ENCODE measurements around the gene NSG1.
A peak's percentile ranks its signal among the peaks of the same experiment; 100 is the strongest.
"Not testable (repeated sequence)": the region's sequence is repeated elsewhere in the genome, so short reads cannot be mapped to it uniquely, and the experiment has no call there.

Gene NSG1

DNA sequence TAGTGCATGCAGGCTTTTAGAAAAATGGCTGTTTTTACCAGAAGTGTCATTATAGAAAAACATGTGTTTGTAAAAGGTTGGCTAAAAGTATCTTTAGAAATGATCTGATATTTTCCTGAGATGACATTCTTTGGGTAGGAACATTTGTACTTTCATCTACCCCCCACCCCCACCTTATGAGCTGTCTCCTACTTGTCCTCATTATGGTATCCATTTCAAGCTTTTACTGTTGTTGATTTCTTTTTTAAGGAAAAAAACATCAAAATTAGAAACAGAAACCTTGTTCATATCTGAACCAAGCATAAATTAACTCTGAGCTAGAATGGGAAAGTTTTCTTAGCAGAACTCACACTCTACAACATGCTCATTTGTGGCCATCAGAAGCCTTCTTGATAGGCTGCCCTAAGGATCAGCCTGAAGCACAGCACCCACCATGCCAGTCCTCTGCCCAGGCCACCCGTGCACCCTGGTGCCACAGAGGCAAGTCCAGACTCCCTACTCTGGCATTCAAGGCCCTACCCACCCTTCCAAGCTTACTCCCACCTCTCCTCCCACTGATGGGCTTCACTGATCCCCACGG lies 49.4 kb downstream of the NSG1 start:
- no peak for DNase-seq (ENCODE audit: low read depth)

DNA sequence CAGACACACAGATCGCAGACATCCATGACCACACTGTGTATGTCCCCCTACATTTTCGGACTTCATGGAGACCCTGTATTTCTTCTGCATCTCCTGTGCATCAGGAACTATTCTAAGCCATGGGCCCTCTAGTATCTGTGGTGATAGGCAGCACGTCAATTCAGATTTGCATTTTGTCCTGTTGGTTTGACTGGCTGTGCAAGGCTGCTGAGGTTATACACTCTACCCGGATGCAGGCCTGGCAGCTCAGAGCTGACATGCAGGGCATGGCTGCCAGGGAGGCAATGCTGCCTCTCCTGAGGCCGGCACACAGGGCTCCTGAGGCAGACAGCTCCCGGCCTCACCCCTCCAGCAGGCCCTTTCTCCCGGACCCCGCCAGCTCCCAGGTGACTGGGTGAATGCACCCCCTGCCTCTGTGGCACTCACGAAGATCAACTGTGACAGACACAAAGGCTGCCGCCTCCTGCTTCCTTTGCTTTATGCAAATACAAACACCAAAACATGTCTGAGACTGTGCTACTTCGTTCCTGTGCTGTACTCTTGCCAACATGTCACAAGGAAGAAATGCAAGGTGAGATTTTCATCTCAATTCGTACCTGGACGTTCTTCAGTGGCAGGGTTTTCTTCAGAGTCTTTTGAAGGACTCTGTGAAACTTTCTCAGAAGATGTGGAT lies 51.0 kb downstream of the NSG1 start:
- no peak for DNase-seq (ENCODE audit: low read depth)

DNA sequence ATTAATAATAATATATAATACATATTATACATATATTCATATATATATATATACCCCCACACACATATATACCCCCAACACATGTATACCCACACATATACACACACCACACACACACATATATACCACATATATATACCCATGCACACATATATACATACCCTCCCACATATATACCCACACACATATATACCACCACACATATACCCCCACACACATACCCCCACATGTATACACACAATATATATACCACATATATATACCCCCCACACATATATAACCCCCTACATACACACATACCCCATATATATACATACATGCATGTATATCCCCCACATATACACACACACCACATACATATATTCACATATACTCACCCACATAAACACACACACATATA lies 52.0 kb downstream of the NSG1 start:
- no peak for DNase-seq (ENCODE audit: low read depth)

DNA sequence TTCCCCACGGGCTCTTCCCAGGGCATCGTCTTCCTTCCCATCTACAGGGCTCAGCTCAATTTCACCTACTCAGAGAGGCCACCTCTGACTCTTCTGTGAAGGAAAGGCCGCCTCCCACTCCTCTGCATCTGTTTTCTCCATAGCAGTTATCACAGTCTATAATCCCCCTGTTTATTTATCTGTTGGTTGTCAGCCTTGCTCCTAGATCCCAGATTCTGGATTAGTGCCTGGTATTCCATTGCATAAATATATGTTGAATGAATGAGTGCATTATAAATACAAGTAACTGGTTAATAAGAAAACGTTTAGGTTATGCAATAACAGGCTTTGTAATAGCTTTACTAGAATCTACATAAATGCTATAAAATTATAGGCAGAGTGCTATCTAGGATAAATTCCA lies 52.9 kb downstream of the NSG1 start:
- DNase-seq (ENCODE audit: low read depth), result no peak

DNA sequence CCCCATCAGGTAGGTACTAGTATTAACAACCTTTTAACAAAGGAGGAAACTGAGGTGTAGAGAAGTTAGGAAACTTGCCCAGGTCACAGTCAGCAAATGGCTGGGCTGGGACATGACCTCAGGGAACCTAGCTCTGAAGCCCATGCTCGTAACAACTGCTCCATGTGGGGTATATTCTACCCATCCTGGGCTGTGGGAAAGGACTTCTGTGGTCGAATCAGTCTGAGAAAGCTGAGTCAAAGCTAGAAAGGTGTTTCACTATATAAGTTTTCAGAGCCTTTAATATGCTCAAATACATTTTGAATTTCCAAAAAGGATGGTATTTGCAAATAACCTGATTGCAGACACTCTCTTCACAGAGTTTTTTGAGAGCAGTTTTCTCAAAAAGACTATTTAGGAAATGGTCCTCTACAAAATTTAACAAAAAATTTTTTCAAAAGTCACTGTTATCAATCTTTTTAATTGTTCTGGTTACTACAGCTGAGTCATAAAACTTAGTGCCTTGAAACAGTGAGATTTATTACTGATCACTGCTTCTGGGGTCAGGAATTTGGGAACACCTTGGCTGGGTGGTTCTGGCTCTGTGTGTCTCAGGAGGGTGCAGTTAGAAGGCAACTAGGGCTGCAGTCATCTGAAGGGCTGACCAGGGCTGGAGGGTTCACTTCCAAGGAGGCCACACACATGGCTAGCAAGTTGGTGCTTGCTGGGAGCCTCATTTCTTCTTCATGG lies 53.6 kb downstream of the NSG1 start:
- no peak for DNase-seq (ENCODE audit: low read depth)

DNA sequence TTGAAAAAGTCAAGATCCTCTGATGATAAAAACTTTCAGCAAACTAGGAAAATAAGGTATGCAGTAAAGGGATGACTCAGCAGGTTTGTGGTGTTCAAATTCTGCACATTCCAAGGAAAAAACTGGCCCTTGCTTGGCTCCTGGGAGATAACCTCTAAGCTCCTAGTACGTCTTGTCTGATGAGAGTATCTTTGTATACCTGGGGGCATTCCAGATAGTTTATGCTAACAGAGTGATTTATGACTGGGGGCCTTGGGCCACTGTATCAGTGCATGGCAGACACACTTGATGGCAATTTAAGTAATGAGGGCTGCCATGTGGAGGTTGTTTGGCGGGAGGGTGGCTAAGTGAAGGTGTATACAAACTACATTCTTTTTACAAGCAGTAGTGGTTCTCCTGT lies 56.9 kb downstream of the NSG1 start:
- no peak for DNase-seq (ENCODE audit: low read depth)

DNA sequence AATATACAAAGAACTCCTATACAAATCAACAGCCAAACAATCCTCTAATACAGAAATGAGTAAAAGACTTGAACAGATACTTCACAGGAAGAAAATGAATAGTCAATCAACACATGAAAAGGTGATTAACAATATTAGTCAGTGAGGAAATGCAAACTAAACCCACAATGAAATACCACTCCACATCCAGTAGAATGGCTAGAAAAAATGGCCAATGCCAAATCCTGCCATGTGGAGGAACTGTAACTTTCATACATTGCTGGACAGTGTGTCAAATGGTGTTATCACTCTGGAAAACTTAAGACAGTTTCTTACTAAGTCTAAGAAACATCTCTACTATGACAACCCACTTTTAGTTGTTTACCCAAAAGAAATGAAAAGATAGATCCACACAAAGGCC lies 59.5 kb downstream of the NSG1 start:
- no peak for DNase-seq (ENCODE audit: low read depth)

DNA sequence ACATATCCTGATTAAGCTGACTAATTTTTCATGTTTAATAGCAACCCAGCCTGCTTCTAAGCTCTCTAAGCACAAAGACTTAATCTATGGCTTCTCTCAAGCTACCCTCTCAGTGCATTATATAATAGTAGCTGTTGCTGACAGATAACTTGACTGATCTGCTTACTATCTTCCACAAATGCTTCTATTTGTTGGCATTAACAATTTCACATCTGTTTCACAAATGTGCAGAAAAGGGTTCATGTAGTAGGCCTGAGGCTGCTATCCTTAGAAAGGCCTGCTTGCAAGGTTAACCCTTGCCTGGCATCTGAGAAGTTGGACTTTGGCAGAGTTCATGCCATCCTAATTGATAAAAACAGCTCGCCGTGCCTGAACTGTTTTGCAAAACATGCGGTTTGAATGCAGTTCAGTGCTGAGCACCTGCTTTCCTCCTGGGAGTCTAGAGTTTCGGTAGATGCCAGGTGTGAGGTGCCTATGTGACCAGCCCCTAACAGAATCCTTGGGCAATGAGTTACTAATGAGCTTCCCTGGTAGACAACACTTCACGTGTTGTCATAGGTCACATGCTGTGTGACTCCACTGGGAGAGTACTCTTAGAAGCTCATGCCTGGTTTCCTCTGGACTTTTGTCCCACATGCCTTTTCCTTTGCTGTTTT lies 68.4 kb downstream of the NSG1 start:
- no peak for DNase-seq (ENCODE audit: low read depth)

DNA sequence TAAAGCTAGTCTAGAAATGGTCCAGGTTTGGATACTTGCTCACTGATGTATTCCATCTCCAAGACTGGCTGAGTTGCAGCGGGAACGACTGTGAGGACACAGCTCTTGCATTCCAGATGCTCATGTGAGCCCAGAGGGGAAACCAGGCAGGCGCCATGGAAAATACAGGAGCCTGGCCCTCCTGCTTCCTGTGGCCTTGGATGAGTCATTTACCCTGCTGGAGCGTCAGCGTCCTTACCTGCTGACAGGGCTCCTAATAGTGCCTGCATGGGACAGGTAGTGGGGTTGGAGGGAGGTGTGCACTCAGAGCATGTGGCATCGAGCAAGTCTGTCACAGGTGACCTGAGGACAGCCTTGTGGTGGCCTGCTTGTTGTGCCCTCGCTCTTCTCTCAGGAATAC lies 69.4 kb downstream of the NSG1 start:
- DNase-seq (ENCODE audit: low read depth), result no peak

DNA sequence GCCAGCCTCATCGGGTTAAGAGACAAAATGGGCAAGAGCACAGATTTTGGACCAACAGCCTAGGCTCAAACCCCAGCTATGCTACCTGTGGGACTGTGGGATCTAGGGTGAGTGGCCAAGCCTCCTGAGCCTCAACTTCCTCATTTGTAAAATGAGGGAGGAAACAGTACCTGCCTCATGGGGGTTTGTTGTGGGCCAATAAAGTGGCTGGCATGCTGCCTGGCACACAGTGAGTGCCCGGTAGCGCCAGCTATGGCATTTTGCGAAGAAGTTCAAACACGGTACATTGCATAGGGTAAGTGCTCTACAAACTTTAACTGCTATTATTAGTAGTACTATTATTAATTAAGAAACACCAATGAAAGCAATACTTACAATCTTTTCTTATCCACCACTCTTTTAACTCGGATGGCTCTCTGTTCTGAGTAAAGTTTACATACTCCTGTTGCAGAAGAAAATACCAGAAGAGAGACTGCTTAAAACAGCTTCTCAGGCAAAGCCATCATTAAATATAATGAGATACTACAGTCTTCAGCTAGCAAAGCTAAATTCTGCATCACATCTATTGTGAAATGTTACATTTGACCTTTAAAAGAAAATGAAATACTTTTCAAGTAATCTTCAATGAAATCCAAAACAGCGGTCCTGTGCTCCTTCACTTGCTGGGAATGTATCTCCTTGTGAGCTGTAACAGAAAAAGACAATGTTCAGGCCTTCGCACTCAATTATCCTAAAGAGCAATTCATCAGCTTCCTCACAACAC lies 70.1 kb downstream of the NSG1 start:
- no peak for DNase-seq (ENCODE audit: low read depth)

DNA sequence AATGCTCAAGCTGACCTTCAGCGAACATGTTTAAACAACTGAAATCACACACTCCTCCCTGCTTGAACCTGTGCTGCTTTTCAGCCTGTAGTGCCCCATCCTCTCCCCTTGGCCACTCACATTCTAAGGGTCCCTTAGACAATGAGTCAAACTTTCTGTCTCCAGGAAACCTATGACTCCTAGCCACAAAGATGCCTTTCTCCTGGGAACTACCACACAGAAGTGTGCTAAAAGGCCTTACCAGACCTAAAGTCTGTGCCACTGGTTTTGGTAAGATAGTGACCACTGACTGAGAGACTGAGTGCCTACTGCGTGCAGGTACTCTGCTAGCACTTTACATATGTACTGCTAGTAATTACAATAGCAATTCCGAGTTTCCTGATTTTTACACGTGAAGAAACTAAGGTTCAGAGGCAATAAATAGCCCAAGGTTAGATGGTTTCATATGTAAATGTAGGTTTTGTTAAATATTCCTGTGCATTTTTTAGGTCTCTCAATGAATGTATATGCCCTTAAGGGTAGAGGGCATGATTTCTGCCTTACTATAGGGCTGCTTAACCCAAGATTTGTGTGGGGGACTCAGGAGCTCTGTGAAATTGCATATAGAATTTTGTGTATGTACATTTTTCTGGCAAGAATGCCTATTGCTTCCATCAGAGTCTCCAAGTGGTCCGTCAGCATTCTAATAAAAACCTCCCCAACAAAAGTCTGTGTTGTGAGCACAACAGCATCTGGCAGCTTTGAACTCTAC lies 71.1 kb downstream of the NSG1 start:
- DNase-seq (ENCODE audit: low read depth), result no peak

DNA sequence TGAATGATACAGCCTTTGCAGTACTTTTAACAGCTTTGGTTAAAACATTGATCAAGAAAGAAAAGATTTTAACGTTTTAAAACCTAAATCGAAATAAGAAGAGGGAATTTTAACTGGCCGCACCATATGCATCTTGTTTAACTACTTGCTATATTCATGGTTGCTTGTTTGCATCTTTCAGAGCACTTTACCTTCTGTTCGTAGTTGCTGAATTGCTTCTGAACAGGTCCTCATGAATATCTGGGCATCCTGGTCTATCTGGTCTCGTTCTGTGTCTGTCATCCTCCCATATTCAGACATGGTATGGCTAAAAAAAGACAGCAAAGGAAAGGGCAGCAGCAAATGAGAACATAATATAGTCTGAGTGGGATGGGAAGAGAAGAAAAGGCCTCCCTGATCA lies 72.3 kb downstream of the NSG1 start:
- DNase-seq (ENCODE audit: low read depth), result no peak

DNA sequence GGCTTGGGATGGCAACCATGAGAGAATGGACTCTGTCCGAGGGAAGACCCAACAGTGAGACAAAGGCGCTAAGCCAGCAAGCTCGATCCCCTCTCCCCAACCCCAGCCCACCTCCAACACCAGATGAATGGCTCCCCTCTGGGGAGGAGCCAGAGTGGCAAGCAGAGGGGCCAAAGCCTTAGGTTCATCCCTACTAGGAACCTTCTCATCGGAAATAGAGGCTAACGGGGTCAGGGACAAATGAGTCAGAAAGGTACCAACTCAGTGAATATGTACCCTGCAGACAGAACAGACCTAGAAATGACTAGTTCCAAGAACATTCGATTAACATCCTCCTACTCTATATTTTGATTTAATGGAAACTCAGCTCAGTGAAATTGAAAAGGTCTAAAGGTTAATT lies 73.9 kb downstream of the NSG1 start:
- DNase-seq (ENCODE audit: low read depth), result no peak

DNA sequence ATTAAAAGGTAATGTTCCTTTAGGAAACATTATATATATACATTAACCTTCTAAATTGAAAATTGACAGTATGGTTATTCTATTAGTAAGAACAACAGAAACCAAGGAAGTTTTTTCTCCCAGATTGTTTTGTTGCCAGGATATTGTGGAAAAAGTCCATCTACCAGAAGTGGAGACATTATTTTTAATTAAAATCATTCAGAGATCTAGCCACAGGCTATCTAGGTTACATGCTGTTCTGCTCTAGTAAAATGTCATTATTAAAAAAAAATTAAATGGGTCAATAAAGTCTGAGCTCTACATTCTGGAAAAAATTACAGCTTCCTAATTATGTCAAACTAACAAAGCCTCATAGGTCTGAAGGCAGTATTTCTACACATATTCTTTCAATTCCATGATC lies 74.3 kb downstream of the NSG1 start:
- no peak for DNase-seq (ENCODE audit: low read depth)

DNA sequence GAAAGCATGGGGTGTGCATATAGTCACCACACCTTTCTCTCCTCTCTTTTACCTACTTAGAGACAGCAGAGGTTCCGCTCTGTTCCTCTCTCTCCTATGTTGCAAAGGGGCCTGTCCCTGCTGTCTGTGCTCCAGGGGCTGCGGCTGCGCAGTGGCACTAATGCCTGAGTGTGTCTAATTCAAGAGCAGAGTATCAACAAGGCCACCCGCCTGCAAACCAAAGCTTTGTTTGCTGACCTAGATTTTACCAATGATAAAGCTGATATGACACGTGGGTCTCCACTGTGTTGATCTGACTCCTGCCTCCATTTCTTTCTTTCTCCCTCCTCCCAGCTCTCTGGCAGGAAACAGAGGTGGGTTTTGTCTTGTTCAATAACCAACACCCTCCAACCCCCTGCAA lies 74.9 kb downstream of the NSG1 start:
- peak; percentile 8 for DNase-seq (ENCODE audit: low read depth)

DNA sequence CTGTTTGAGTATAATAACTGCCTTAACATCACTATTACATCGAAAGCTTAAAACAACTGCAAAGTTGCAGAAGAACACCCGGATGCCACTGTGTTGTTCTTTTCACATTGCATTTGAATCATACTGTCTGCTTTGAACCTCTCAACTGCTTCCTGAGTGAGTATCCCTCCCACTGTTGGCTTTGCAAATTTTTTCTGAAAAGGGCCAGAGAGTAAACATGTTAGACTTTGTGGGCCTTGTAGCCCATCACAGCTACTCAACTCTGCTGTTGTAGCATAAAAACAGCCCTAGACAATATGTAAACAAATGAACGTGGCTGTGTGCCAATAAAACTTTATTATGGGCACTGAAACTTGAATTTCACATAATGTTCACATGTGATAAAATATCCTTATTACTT lies 76.1 kb downstream of the NSG1 start:
- DNase-seq (ENCODE audit: low read depth), result no peak

DNA sequence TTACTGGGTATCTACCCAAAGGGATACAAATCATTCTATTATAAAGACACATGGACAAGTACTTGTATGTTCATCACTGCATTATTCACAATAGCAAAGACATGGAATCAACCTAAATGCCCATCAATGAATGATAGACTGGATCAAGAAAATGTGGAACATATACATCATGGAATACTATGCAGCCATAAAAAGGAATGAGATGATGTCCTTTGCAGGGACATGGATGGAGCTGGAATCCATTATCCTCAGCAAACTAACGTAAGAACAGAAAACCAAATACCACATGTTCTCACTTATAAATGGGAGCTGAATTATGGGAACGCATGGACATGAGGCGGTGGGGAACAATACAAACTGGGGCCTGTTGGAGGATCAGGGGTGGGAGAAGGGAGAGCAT lies 78.3 kb downstream of the NSG1 start:
- not testable (repeated sequence) for DNase-seq (ENCODE audit: low read depth)
